Stimulated activated CD8-positive, alpha-beta memory T cell treated with anti-CD3 and anti-CD28 coated beads, Interleukin-12 subunit alpha, Interleukin-12 subunit beta, amount 100 ng/mL, for 1 hour (primary cell): Measurements from ENCODE around the gene ADAMTS8.

Source experiments
- DNase-seq: peaks from one replicate; pipeline ENCODE4 v3.0.0-alpha.2; 2020; ENCODE audit warnings: low read depth

ADAMTS8 gene

DNA sequence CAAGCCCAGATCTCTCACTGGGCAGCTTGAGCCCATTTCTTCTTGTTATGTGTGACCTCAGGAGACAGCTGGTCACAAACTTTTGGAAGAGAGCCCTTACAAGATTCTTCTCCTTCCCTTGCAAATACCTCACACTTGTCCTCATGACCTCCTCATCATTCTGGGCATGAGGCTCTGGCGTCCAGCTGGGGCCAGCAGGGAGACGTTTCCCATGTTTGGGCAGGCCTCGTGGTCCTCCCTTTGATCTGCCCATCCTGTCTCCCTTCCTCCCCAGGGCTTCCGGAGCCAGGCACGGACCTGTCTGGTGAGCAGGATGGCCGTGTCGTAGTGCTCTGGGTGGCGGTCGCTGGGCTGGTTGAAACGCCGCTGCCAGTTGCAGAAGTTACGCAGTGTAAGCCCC, 9.7 kb downstream of the ADAMTS8 start:
- DNase-seq: no peak

DNA sequence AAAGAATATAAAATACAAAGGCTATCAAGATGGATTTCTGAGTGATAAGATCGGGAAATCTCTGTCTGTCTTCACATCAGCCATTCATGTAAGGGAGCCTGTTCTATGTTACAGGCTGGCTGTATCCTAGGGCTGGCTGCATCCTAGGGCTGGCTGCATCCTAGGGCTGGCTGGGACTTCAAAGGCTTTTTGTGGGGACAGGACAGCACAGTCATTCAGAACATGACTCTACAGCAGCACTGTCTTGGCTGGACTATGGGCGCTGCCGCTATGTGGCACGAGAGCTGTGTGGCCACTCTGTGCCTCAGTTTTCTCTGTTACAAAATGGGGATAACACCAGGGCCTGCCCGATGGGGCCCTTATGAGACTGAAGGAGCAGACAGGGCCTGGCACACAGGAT, 10.2 kb downstream of the ADAMTS8 start:
- no peak for DNase-seq

DNA sequence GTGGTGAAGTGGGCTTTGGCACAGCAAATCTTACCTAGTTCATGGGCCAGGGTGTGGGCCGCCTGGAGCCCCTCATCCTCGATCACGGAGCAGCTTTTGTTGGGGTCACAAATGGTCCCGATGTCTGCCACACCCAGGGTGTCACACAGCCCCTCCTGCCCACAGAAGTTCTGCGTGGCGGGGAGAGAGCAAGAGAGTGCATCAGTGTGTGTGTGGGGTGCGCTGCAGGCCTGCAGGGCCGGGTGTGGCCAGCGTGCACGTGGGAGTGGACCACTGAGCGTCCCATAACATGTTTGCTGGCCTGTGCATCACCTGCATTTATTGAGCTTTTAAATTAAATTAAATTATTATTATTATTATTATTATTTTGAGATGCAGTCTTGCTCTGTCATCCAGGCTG, 11.5 kb downstream of the ADAMTS8 start:
- no peak for DNase-seq

DNA sequence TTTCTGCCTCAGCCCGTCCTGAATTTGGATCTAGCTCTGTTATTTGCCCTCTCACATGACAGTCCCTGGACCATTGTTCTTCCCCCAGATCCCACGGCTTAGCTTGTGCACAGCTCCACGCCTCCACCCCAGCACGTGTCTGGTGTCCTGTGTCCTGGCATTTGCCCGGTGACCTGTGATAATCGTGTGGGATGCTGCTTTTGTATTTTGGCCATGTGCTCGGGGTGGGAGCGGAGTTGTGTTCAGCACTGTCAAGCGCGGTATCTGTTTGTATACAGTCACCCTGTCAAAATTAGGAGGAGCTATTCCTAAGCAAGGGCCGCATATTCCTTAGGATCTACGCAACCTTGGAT, 11.9 kb downstream of the ADAMTS8 start:
- DNase-seq: no peak

DNA sequence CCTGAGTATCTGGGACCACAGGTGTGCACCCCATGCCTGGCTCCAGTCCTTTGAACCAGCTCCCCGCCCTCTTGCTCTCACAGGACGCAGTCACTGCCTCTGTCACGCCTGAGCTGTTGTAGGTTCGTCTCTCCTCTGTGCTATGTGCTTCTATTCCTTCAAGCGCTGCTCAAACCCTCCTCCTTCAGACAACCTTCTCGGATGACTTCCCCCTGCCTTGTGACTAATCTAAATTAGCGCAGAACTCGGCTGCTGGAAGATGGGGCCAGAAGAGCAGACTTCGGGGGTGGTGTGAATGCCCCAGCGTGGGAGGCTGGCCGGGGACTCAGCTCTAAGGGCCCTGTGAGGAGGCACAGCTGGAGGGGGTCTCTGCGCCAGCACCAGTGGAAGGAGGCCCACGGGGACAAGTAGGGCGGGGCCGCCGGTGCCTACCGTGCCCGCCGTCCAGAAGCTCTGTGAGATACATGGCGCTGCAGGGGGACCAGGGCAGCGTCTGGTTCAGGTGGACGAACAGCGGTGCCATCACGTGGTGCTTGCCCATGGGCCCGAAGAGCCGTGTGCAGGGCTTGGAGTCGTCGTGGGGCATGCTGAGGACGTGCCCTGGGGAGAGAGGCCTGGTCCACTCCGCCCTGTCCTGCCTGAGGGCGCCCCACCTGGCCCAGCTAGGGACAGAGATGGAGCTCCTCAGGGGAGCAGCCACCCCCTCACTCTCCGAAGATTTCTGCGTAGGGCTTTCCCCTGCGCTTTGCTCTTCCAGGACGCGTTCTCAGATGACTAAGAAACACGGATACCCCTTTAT, 12.5 kb downstream of the ADAMTS8 start:
- no peak for DNase-seq

DNA sequence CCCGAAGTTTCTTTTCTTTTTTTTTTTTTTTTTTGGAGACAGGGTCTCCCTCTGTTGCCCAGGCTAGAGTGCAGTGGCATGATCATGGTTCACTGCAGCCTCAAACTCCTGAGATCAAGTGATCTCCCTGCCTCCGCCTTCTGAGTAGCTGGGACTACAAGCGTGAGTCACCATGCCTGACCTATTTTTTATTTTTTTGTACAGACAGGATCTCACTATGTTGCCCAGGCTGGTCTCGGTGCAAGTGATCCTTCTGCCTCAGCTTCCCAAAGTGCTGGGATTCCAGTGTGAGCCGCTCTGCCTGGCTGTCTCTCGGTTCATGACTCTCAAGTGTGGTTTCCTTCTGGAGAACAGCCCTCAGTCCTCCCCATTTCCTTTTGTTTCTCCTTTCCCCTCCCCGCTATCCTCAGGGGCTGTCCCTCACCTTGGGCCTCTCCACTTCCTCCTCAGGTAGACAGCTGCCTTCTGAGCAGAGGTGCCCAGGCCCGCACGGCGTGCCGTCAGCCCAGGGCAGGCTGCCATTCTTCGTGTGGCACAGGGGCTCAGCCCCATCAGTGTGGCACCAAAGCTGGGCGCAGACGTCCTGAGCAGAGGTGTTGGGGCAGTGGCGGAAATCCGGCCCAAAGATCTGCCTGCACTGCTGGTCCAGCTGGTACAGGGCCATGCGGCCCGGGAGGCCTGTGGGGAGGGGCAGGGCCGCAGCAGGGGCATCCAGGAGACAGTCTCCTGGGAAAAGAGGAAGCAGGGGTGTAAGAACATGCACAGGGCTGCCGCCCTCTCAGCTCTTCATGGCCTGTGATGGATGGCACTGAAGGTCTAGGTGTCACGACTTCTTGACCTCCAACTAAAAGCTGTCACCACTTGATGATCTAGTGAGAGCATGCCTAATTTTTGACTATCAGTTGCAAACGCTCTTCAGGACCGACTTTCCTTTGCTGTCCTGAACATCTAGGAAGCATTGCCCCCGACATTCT, 14.0 kb downstream of the ADAMTS8 start:
- no peak for DNase-seq

DNA sequence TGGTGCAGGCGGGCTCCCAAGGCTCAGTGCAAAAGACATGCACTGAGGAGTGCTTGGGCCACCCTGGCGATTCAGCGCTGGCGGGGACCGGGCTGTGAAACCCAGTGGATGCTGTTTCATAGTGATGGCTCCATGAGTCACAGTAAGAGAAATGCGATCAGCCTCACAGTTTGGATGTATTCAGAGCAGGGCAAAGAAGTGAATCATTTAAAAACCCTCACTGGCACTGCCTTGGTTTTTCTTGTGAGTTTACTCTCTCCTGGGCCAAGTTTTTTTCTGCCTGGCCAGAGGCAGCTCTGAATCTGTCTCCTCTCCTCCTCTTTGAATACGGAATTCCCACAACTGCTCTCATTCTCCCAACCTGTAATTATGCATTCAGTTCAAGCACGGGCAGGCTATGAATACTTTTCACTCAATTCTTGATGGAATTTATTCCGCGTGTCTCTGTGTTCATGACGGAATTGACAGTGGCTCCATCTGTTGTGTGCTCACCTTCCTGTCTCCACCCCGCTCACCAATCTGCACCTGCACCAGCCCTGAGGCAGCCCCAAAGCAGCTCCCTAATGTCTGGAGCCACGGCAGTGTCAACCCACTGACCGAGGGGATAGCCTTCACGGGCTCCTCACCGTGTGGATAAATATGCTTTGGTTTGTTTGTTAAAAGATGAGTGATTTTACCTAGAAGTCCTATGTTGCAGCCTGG, 14.9 kb downstream of the ADAMTS8 start:
- no peak for DNase-seq

DNA sequence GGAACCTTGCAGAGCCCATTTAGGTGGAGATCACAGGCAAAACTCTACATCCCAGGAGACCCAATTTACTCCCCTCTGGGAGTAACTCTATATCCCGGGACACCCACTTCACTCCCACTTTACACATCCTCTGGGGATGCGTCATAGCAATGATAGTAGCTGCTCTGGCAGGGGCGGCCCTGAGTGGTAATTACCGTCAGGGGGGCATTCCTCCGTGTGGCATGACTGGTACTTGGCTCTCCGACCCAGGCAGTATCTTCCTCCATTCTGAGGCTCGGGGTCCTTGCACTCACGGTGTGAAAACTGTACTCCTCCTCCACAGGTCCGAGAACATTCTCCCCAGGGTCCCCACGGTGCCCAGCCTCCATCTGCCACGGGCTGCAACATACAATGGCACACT, 17.2 kb downstream of the ADAMTS8 start:
- DNase-seq: no peak

DNA sequence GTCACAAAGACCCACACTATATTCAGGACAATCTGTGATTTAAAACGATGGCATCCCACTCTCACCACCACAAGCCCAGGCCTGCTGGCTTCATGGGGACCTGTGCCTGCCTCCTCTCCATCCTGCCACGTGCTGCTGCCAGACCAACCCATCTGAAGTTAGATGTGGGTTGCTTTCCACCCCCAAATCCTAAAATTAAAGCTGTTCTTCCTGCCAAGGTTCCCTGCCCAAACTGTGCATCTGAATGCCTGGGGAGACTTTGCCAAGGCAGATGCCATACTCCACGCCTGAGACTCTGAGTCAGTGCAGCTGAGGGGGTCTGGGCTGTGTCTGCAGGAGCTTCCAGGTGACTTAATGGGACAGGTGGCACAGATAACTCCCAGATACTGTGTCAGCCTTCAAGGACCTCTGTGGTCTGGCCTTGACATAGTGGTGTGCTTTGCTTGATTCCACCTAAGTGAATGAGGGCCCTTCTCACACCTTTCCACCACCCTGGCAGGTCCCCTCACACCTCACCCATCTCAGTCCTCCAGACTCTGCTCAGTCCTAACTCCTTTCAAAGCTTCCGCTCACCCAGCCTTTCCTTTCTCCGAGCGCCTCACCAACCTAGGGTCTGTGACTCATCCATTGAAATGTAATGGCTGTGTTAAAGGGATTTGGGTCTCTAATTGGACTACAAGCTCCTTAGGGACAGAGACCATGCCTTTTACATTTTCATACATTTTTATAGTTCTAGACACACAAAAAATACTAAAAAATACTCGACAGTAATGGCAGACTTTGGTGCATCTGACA, 18.6 kb downstream of the ADAMTS8 start:
- DNase-seq: no peak

DNA sequence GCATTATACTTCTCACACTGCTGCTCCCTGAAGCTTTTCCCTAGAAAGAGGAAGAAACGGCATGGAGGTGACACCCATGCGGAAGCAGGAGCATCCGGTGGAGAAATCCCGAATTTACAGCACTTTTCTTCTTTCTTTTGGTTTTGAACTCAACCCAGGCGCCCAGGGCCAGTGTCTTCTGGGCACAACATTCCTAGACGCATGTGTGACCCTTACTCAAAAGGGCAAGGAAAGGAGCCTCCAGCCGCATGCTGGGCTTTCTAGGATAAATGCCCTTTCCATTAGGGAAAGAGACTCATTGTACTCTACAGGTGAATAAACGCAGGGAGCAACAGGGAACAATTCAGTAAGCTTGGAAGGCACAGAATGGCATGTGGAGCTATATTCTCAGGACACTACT, 19.5 kb downstream of the ADAMTS8 start:
- DNase-seq: no peak

DNA sequence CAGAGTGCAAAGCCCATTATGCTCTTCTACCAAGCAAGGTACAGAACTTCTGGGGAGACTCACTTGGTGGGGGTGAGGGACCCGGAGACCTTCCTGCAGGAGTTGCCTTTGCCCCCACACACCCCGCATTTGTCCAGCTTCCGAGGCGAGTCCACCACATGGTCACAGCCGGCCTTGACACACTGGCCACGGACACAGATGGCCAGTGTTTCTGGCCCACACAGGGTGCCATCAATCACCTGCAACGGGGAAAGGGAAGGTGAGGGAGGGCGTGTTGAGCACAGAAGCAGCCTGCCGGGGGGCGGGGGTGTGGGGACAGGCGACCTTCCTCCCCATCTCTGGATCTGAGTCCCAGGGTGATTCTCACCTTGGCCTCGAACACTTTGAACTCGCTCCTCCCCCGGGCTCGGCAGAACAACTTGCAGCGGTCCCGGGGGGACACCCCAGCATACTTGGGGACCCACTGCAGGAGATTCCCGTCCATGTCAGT, 20.0 kb downstream of the ADAMTS8 start:
- no peak for DNase-seq

DNA sequence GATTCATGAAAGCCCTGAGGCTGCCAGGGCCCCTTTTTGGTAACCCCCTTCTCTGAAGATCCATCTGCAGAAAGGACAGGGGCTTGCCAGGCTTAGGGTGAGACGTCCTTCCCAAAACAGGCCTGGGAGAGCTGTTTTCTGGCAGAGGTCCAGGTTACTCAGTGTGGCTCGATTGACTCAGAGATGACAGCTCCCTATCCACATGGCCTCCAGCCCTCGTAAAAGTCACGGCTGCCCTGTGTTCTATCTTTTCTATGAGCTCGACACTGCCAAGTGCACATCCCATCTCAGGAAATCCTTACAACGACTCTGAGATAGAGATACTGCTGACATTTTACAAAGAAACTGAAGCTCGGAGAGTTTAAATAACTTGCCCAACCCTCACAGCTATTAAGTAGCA, 20.4 kb downstream of the ADAMTS8 start:
- DNase-seq: no peak

DNA sequence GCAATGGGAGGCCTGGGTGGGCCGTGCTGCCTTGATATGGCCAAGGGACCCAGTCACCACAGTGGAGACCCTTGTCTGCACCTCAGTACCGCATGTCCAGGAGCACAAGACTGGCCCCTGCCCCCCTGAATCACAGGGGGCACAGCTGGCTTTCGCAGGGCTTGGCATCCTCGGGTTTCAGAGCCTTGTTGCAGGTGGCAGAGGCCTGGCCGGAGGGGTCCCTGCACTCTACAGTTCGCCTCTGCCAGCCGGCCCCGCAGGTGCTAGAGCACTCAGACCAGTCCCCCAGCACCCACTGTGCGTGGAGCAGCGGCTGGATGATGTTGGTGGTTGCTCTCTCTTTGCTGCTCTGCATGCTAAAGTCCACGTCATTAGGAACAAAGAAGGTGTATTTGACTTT, 23.0 kb downstream of the ADAMTS8 start:
- DNase-seq: no peak

DNA sequence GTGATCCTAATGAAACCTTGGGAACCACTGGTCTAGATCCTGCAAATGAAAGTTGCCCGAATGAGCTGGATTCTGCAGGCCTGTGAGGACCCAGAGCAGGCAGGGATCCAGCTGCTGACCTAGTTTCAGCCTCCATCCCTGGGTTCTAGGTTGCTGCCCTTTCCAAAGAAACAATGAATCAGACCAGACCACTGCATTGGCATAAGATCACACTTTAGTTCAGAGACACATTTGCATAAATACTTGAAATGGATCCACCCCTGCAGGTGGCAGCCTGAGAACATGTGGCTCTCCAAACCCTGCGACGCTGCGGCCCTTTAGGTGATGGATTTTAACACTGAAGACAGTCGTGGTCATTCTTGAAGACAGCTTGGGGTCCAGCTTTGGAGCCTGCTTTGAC, 23.7 kb downstream of the ADAMTS8 start:
- no peak for DNase-seq

DNA sequence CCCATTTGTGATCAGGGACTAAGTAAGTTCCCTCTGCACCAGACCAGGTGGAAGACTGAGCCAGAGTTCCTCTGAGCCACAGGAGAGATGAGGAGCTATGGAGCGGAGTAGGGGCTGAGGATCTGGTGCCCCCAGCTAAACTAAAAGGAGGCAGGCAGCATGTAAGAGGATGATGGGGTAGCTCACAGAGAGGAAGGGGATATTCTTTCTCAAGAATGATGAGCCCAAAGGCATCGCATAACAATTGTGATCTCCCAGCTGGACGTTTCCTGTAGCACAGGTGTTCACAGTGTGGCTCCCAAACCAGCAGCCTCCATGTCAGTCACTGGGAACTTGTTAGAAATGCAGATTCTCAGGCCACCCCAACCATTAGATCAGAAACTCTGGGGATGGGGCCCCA, 24.4 kb downstream of the ADAMTS8 start:
- no peak for DNase-seq

DNA sequence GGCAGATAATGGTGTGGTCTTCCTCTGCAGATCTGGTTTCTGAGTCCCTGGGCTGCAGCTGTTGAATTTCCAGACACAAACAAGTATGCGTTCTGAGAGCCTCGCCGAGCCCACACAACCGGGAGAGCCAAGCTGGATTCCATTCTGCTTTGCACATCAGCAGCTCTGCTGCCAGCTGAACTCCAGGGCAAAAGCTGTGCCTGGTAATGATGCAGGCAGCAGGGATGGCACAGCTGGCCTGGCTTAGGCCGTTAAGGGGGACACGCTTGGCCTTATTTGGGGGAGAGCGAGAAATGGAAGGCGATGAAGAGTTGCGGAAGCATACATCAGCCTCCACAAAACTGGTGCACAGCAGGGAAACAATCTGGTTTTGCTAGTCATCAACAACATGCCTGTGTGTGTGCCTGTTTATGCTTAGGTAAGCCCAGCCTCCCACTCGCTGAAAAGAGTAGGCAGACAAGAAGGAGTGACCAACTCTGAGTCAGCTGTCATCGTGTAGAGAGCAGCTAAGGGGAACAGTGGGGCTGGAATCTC, 25.1 kb downstream of the ADAMTS8 start:
- no peak for DNase-seq

DNA sequence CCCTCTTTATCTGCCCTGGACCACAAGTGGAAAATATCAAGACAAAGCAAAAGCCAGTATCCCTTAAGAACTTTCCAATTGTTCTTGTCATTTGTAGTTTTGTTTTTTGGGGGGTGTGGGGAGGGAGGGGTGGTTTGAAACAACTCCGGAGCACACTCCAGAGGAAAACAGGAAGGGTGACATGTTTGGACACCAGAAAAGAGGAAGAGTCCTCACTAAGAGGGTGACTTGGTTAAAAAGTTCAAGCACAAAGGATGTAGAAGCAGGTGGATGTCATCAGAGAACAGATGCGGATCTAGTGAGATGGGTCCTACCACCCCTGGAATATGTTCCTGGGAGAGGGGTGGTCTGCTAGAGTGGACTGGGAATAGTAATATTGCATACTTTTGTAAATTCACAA, 25.8 kb downstream of the ADAMTS8 start:
- no peak for DNase-seq

DNA sequence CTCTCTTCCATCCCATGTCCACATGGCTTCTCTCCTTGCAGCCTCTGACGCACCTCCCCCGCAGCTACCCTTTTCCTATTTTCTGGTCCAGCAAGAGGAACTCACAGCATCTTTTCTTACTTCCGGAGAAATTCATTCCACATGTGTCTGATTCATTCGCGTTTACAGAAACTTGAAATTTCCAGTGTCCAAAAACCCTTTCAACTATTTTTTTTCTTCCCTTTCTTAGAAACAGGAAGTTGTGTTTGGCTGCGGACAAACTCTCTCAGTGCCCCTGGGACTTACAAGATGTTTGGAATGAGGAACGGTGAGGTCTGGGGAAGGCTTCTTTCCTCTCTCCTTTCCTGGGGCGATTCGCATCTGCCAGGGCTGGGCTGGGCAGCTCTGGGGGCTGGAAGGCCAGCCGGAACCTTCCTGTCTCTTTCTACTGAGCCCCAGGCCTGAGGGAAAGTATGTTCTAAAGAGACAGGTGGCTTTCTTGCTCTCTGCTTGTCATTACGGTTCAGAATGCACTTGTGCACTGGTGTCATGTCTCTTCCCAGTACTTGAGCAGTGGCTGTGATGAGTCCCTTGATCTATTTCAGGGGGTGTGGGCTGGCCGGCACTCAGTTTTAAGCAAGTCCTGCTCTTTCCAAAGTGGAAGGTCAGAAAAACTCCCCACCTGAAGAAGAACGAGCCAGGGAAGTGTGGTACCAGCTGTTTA, 27.5 kb downstream of the ADAMTS8 start:
- no peak for DNase-seq

DNA sequence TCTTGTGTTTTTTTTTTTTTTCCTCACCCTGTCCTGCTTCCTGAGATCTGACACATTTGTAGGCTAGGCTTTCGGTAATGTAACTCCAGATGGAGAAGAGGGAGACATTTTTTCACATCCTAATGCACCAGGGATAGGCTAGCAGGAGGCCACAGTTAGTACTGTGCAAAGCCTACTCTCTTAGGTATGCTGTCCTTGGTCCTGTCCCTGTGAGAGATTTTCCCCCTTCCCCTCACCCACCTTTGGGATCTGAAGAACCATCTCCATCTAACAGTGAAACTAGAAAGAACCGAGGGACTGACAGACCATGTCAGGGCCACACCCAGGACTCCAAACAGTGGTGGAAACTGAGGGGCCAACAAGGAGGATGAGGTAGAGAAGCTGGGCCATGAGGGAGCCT, 29.2 kb downstream of the ADAMTS8 start:
- no peak for DNase-seq

DNA sequence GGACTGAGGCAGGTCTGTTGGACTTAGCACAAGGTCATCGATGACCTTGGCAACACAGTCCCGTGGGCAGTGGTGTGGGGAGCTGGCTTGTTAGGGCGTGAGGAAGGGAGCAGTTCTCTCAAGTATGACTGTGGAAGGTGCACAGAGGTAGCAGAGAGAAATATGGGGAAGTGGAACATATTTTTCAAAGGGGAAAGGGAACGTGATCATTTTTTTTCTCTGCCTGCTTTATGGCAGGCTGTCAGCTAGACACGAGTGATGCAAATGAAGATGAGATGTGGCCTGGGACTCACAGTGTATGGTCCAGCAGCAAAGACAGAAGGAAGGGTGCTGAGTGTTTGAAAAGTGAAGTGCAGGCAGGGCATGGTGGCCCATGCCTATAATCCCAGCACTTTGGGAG, 30.6 kb downstream of the ADAMTS8 start:
- no peak for DNase-seq

DNA sequence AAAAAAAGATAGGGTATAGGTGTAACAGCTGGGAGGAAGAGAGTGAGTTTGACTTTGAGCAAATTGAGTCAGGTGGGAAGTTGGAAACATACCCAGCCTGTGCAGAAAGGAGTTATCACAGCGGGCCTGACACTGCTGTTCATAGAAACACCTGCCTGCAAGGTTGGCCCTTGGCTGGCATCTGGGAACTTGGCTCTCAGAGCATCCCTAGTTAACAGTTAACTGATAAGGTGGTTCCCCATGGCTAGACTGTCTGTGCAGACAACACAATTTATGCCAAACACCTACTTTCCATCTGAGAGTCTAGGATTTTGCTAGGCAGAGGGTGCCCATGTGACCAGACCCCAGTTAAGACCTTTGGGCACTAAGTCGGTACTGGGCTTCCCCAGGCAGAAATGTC, 31.4 kb downstream of the ADAMTS8 start:
- no peak for DNase-seq
